ENCODE measurements around the gene ARSB. TPM values are rescaled to one million over a fixed set of nuclear protein-coding genes. Genes with fewer than 3 reads are reported as not detected.

Gene ARSB
- total RNA-seq, 4 donors from 2014 or later = 9.1 to 12.7 (median 10.7) TPM

GRCh38 chr5:78919796-78920195, 65.3 kb downstream of the ARSB start:
- intact Hi-C loops (cut with DNase I; ENCODE audit: low total_unique reads) = no loop called here
- no peaks in the 10 kb centered on the region for H3K27me3 ChIP-seq
- TF ChIP-seq POLR2AphosphoS5 (IDR thresholded peaks at IDR 0.05) (no peak), POLR2A (IDR thresholded peaks at IDR 0.05) (no peak), EP300 (IDR thresholded peaks at IDR 0.05; ENCODE audit: low read depth) (no peak), CTCF (IDR thresholded peaks at IDR 0.05) (no peak)

GRCh38 chr5:78916044-78916443, 69.1 kb downstream of the ARSB start:
- no peak overlapping the region for H3K27ac ChIP-seq
- intact Hi-C loops (cut with DNase I; ENCODE audit: low total_unique reads) (no loop called here), in situ Hi-C loops (cut with MboI; ENCODE audit: low pct_ligation_motif_present in 1 of 4, low pct_unique_long_range_greater_than_20kb in 1 of 4, low sequenced_read_pairs in 3 of 4) (no loop called here)
- WGBS, 2 donors (ENCODE audit: low coverage in 1 of 2) = 77 to 93% methylated on average over 4 to 5 of the region's 5 CpGs
- no peaks in the 10 kb centered on the region for H3K27me3 ChIP-seq
- TF ChIP-seq POLR2AphosphoS5 (IDR thresholded peaks at IDR 0.05) = no peak
- no peak for TF ChIP-seq CTCF (IDR thresholded peaks at IDR 0.05)
- TF ChIP-seq POLR2A (IDR thresholded peaks at IDR 0.05) = no peak
- TF ChIP-seq EP300 (IDR thresholded peaks at IDR 0.05; ENCODE audit: low read depth) = no peak
- no peaks in the 10 kb centered on the region for H3K36me3 ChIP-seq
- no peak overlapping the region for H3K4me3 ChIP-seq
- no peaks in the 10 kb centered on the region for H3K4me1 ChIP-seq
- no peaks in the 10 kb centered on the region for H3K9me3 ChIP-seq
- DNase-seq = no peak

More at GRCh38 chr5:78919796-78920195, 65.3 kb downstream of the ARSB start:
- H3K9me3 ChIP-seq = no peaks in the 10 kb centered on the region
- no peaks in the 10 kb centered on the region for H3K4me1 ChIP-seq
- no peak overlapping the region for H3K4me3 ChIP-seq
- in situ Hi-C loops (cut with MboI; ENCODE audit: low pct_ligation_motif_present in 1 of 4, low pct_unique_long_range_greater_than_20kb in 1 of 4, low sequenced_read_pairs in 3 of 4) = no loop called here
- DNase-seq = no peak
- H3K27ac ChIP-seq = no peak overlapping the region
- H3K36me3 ChIP-seq = no peaks in the 10 kb centered on the region
- 86% methylated on average over 1 of the region's 1 CpG; no CpG with 5 or more reads in 1 of the 2 donors for WGBS, 2 donors (ENCODE audit: low coverage in 1 of 2)

GRCh38 chr5:78915170-78915569, 69.9 kb downstream of the ARSB start:
- H3K27me3 ChIP-seq = no peaks in the 10 kb centered on the region
- no peaks in the 10 kb centered on the region for H3K4me1 ChIP-seq
- H3K9me3 ChIP-seq = no peaks in the 10 kb centered on the region
- no peak for DNase-seq
- no peak overlapping the region for H3K4me3 ChIP-seq
- H3K27ac ChIP-seq = no peak overlapping the region
- WGBS, 2 donors (ENCODE audit: low coverage in 1 of 2) = 83 to 89% methylated on average over 3 of the region's 3 CpGs
- in situ Hi-C loops (cut with MboI; ENCODE audit: low pct_ligation_motif_present in 1 of 4, low pct_unique_long_range_greater_than_20kb in 1 of 4, low sequenced_read_pairs in 3 of 4) = no loop called here
- TF ChIP-seq CTCF (IDR thresholded peaks at IDR 0.05) (no peak), EP300 (IDR thresholded peaks at IDR 0.05; ENCODE audit: low read depth) (no peak), POLR2A (IDR thresholded peaks at IDR 0.05) (no peak), POLR2AphosphoS5 (IDR thresholded peaks at IDR 0.05) (no peak)
- intact Hi-C loops (cut with DNase I; ENCODE audit: low total_unique reads) = no loop called here
- H3K36me3 ChIP-seq = no peaks in the 10 kb centered on the region

- peaks cover 10 to 18% (median 15%) of the 10 kb centered on the region in 4 donors for H3K4me1 ChIP-seq
- in situ Hi-C loops (cut with MboI; ENCODE audit: low pct_ligation_motif_present in 1 of 4, low pct_unique_long_range_greater_than_20kb in 1 of 4, low sequenced_read_pairs in 3 of 4) = no loop called here
- no peaks in the 10 kb centered on the region for H3K36me3 ChIP-seq
- TF ChIP-seq POLR2A (IDR thresholded peaks at IDR 0.05) (no peak), POLR2AphosphoS5 (IDR thresholded peaks at IDR 0.05) (no peak), CTCF (IDR thresholded peaks at IDR 0.05) (no peak), EP300 (IDR thresholded peaks at IDR 0.05; ENCODE audit: low read depth) (no peak)
- H3K27ac ChIP-seq = peak overlapping the region in 1 of 4 donors; percentile 24
- intact Hi-C loops (cut with DNase I; ENCODE audit: low total_unique reads) = no loop called here
- no peaks in the 10 kb centered on the region for H3K27me3 ChIP-seq
- no peaks in the 10 kb centered on the region for H3K9me3 ChIP-seq
- no peak overlapping the region for H3K4me3 ChIP-seq
- 78 to 94% methylated on average over 5 to 7 of the region's 7 CpGs for WGBS, 2 donors (ENCODE audit: low coverage in 1 of 2)
- DNase-seq = no peak
Observed at GRCh38 chr5:78912811-78913210, 72.3 kb downstream of the ARSB start.

Measured in transverse colon (tissue), 4 donors.